NCI-H2107 treated with DMSO at 0.1 percent for 48 hours (cell line): Measurements from ENCODE around the gene NUP205.
"Not testable (repeated sequence)": the region's sequence is repeated elsewhere in the genome, so short reads cannot be mapped to it uniquely, and the experiment has no call there.

Source experiments
- DNase-seq: peaks from one replicate; lab custom pipeline; 2025; ENCODE audit not compliant: unreplicated experiment; lab: John Stamatoyannopoulos, UW

Gene NUP205

GRCh38 chr7:135666156-135666555, 108.4 kb downstream of the NUP205 start:
- no peak for DNase-seq

DNA sequence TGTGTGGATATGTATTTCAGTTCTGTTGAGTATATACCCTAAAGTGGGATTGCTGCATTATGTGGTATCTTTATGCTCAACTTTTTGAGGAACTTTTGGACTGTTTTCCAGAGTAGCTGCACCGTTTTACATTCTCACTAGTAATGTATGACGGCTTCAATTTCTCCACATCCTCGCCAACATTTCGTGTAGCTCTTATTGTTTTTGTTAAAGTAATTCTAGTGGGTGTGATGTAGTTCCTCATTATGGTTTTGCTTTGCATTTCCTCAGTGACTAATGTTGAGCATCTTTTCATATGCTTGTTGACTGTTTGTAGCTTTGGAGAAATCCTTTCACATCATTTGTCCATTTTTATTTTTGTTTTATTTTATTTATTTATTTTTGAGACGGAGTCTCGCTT, 109.1 kb downstream of the NUP205 start:
- no peak for DNase-seq

DNA sequence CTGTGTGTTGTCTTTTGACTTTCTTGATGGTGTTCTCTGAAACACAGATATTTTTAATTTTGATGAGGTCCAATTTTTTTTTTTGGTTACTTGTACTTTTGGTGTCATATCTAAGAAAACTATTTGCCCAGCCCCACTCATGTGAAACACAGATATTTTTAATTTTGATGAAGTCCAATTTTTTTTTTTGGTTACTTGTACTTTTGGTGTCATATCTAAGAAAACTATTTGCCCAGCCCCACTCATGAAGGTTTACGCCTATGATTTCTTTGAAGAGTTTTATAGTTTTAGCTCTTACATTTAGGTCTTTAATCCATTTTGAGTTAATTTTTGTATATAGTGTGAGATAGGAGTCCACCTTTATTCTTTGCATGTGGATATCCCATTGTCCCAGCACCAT, 109.9 kb downstream of the NUP205 start:
- DNase-seq = not testable (repeated sequence)

DNA sequence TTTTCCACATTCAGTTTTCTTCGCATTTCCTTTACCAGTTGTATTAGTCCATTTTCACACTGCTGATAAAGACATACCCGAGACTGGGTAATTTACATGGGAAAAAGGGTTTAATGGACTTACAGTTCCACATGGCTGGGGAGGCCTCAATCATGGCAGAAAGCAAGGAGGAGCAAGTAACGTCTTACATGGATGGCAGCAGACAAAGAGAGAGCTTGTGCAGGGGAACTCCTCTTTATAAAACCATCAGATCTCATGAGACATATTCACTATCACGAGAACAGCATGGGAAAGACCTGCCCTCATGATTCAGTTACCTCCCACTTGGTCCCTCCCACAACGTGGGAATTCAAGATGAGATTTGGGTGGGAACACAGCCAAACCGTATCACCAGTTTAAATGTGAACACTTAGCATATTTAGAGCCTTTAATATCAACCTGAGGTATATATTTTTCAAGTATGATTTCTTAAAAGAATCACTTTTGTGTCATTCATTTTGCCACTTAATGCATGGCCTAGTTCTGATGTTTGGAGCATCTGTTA, 111.2 kb downstream of the NUP205 start:
- DNase-seq = not testable (repeated sequence)

DNA sequence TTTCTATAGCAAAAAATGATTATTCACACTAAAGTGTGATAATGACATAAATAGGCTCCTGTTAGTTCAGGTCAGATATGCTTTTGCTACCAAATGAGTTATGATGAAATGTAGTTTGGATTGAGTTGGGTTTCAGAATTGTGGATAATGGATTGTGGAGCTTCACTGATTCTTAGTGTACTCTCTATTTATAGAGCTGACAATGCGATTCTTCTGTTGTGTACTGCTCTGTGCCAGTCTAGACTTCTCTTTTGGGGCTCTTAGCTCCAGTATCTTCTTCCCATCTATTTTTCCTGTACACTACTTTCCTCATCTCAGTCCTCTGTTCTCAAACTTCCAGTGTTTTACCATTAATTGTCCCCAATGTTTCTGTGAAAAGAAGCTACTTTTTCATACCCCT, 112.1 kb downstream of the NUP205 start:
- DNase-seq = no peak

- DNase-seq = no peak
Measured at GRCh38 chr7:135670179-135670578, 112.5 kb downstream of the NUP205 start.

DNA sequence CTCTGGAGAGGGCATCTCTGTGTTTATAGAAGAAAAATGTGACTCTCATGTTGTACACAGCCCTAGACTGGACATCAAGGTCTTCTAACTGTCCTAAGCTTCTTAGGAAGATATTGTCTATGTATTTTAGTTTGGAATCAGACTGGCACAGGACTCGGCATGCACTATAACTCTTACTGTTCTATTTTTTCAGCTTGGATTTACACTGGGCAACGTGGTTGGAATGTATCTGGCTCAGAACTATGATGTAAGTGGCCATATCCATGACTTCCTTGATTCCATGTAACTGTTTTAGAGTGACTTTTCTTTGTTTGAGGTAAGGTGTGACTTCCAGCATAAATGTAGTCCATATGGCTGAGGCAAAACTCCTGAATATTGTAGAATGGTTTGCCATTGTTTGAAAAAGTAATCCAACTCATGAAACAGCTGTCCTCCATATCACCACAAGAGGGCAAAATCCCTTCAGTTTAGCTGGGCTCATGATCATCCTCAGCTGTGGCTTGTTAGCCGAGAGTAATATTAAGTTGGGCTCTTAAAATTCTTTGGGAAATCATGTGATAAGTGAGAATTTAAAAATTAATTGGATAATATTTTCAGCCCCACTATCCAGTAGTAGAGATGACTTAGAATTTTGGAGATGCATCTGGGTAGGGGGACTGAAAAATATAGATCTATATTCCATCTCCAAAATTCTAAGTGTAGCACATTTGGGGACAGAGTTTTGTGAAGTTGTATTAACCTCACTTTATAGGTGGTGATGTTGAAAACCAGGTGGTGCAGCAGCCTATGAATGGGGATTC, 115.0 kb downstream of the NUP205 start:
- DNase-seq = peak; percentile 83

DNA sequence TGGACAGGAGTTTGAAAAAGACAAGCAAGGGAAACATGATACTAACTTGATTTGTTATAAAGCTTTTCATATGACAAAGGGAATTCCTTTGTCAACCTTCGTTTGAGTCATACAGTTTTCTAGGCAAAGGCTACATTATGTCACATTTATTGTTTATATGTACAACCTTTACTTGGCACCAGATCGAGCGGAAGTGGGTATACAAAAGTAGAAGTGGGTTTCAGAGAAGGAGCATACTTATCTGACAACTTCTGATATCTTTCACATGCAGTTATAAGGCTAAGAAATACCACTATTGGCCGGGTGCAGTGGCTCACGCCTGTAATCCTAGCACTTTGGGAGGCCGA, 115.6 kb downstream of the NUP205 start:
- peak; percentile 30 for DNase-seq

DNA sequence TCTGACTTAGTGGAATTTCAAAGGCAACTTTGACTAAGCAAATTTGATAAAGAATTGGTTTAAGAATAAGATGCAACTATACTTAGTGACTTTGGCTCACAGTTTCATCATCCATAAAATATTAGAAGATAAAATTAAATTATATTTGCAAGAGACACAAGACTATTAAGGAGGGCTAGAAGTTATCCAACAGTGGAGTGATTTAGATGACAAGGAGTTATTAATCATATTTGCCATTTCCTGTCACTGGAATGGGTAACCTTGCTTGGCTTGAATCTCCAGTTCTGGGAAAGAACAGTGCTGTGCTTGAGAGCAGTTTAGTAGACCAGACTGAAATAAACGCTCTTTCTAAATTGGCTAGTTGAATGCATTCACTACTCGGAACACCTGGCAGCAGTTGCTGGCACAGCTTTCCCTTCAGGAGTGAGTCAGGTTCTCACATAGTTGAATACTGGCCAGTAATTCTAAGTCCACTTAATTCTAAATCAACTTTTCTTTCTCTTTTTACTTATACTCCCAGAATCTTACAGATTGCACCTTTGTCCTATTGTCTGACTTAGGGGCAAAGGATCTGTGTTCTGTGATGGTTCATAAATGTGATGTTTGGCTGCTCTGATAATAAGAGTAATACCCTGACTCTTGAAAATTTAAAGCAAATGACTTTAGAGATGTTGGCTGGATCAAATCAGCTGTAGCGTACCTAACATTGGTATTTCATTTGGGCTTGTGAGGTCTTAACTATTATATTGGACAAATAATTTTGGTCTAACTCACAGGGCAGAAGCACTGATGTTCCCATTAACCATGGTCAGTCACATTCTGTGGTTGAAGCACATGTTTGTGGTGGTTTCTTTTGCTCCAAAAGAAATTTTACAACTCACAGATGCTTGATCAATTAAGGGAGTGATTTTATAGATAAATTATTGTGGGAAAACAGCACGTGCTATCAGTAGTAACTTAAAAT, 121.2 kb downstream of the NUP205 start:
- DNase-seq = peak; percentile 31

DNA sequence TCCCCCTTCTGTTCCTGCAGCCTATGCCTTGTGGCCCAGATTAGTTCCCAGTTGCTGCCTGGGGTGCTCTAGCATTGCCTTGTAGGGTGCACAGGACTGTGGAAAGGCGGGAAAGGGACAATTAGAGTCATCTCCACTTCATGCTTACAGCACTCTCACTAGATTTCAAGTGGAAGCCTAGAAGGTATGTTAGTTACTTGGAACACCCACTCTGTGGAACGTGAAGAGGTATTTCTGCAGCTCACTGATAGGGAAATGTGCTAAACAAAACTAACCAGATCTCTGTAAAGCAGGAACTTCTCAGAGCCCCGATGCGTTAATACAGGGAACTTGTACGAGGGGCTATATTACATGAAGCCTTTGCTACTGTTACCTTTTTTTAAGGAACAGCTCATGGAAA, 124.0 kb downstream of the NUP205 start:
- no peak for DNase-seq

DNA sequence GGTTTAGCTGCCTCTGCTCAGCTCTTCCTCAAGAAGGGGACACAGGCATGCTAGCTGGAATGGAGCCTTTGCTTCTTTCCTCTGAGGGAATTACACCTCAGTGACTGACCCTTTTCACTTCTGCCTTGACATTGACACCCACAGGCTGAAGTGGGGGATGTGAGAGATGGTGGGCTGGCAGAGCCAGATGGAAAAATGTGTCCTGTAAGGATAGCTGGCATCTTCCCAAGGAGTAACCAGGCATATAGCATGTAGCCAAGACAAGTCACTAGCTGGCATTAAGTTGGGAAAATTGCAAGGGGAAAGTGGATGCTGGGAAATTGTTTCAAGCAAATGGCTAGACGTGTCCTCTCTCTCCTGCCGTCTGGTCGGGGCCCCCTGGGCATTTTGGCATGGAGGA, 124.5 kb downstream of the NUP205 start:
- DNase-seq = no peak

- DNase-seq = no peak
Measured at GRCh38 chr7:135683609-135684008, 125.9 kb downstream of the NUP205 start.

- DNase-seq = no peak
Measured at GRCh38 chr7:135684136-135684535, 126.4 kb downstream of the NUP205 start.

- no peak for DNase-seq
Measured at GRCh38 chr7:135684699-135685098, 127.0 kb downstream of the NUP205 start.

- DNase-seq = no peak
Measured at GRCh38 chr7:135685306-135686084, 127.8 kb downstream of the NUP205 start.

DNA sequence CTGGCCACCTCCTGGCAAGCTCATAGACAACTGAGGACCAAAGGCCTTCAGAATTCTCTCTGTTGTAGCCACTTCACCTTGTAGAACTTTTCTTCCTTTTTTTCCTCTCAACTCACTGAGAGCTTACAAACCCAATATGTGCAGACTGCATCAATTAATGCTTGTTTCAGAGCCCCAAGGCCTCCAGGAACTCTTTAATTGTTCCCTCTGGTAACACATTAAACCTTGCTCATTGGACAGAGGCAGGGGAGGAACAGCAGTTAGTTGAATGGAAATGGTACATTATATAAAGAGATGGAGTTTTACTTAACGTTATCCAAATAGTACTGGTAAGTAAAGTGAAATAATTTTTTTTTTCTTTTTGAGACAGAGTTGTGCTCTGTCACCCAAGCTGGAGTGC, 129.7 kb downstream of the NUP205 start:
- DNase-seq = no peak

DNA sequence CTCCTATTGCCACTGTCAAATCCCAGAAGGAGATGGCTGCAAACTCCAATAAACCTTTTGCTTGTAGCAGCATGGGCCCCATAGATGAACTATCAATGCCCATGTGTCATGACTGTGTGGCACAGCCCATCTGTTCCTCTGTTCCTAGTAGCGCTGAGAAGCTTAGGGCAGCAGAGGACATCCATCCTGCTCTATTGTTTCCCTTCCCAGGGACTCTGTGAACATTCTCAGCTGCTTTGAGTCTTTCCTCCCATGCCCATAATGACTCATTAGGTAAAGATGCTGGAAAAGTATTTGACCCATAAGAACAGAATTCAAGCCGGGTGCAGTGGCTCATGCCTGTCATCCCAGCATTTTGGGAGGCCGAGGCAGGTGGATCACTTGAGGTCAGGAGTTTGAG, 132.8 kb downstream of the NUP205 start:
- DNase-seq = no peak

- no peak for DNase-seq
Measured at GRCh38 chr7:135692055-135692454, 134.3 kb downstream of the NUP205 start.

DNA sequence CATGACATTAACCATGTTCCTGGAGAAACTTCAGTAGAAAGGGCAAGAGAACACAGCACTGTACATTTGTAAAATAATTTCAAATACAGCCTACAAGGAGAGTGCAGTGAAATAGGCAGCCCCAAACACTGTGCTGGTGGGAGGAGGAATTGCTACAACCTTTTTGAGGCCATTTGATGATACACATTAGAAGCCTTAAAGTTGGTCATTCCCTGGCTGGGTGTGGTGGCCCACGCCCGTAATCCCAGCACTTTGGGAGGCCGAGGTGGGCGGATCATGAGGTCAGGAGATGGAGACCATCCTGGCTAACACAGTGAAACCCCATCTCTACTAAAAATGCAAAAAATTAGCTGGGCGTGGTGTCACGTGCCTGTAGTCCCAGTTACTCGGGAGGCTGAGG, 134.9 kb downstream of the NUP205 start:
- not testable (repeated sequence) for DNase-seq

GRCh38 chr7:135693558-135693957, 135.8 kb downstream of the NUP205 start:
- DNase-seq = no peak
